ENCODE data around the gene GALK2.
"Not testable (repeated sequence)": the region's sequence is repeated elsewhere in the genome, so short reads cannot be mapped to it uniquely, and the experiment has no call there.

GALK2 gene

DNA sequence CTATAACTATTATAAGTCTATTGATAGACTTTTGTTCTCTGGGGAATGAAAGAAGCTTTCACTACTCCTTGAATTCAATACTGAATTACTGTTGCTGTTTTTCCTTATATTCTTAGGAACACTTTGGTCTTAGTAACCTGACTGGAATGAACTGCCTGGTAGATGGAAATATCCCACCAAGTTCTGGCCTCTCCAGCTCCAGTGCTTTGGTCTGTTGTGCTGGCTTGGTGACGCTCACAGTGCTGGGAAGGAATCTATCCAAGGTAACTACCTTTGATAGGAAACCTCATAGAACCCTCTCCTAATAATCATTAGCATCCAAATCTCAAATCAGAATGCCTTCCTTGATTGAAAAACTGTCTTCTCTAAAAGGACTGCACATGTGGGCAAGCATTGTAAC lies 69.1 kb downstream of the GALK2 start:
- TF ChIP-seq, protein P1, sequence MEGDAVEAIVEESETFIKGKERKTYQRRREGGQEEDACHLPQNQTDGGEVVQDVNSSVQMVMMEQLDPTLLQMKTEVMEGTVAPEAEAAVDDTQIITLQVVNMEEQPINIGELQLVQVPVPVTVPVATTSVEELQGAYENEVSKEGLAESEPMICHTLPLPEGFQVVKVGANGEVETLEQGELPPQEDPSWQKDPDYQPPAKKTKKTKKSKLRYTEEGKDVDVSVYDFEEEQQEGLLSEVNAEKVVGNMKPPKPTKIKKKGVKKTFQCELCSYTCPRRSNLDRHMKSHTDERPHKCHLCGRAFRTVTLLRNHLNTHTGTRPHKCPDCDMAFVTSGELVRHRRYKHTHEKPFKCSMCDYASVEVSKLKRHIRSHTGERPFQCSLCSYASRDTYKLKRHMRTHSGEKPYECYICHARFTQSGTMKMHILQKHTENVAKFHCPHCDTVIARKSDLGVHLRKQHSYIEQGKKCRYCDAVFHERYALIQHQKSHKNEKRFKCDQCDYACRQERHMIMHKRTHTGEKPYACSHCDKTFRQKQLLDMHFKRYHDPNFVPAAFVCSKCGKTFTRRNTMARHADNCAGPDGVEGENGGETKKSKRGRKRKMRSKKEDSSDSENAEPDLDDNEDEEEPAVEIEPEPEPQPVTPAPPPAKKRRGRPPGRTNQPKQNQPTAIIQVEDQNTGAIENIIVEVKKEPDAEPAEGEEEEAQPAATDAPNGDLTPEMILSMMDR (IDR thresholded peaks at IDR 0.05; ENCODE audit: insufficient read depth, missing control alignments), result no peak
- FAIRE-seq (no peak), DNase-seq (ENCODE audit: insufficient read length, low spot score) (no peak)

DNA sequence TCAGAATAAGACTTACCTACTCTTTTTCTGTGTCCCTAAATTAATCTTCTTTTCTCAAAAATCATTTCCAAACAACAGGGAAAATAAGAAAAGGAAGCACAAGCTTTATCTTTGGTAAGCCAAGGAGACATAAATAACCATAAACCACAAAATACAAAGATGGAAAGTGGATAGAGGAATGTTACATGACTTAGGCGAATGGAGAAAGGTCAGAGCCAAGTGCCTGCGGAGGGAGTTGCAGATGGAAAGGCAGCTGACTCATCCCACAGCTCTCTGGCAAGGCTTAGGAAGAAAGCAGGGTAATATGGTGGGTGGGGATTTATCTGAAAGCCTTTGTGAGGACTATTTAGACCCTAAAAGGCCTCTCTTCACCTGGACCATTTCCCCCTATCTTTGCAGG lies 72.8 kb downstream of the GALK2 start:
- DNase-seq (ENCODE audit: insufficient read length, low spot score) (no peak), FAIRE-seq (no peak)
- TF ChIP-seq, protein P1 (IDR thresholded peaks at IDR 0.05; ENCODE audit: insufficient read depth, missing control alignments), result no peak

DNA sequence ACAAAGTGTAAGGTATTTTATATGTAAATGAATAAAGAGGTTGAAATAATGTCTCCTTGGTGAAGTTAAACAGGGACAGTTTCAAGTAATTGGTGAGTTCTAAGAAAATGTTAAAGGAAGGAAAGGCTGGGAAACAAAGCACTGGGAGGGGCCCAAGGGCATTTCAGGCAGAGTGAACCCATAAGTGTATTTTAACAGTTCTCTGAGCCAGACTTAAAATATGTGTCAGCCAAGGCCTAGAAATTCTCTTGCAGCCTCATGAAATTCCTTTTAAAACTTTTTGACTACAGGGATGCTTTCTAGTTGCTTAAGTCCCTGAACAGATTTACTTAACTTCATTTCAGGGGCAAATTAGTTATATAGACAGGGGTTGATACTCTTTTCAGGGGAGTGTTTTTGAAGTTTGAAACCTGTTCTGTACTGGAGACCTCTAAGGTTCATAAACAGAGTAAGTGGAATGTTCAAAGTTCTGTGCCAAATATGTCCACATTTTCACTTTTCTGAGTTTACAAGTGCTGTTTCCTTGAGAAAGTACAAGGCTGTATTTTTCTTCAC lies 77.6 kb downstream of the GALK2 start:
- DNase-seq (ENCODE audit: insufficient read length, low spot score), result no peak
- no peak for FAIRE-seq
- TF ChIP-seq, protein P1 (IDR thresholded peaks at IDR 0.05; ENCODE audit: insufficient read depth, missing control alignments), result no peak

DNA sequence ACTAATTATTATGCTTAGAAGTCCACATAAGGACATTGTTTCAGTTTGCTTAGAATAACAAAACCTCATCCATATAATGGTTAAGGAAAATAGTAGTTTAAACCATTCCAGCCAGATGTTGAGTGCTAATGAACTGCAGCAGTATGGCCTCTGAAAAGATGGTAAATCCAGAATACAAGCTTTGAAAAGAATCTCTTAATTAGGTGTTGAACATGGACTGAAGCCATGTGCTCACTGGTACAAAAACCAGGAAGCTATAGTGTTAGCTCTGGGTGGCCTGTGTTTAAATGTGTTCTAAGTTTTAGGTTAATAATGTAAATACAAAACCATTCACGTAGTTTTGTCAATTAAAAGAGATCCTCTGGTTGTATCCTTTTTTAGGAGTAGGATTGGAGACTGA lies 78.2 kb downstream of the GALK2 start:
- FAIRE-seq, result no peak

DNA sequence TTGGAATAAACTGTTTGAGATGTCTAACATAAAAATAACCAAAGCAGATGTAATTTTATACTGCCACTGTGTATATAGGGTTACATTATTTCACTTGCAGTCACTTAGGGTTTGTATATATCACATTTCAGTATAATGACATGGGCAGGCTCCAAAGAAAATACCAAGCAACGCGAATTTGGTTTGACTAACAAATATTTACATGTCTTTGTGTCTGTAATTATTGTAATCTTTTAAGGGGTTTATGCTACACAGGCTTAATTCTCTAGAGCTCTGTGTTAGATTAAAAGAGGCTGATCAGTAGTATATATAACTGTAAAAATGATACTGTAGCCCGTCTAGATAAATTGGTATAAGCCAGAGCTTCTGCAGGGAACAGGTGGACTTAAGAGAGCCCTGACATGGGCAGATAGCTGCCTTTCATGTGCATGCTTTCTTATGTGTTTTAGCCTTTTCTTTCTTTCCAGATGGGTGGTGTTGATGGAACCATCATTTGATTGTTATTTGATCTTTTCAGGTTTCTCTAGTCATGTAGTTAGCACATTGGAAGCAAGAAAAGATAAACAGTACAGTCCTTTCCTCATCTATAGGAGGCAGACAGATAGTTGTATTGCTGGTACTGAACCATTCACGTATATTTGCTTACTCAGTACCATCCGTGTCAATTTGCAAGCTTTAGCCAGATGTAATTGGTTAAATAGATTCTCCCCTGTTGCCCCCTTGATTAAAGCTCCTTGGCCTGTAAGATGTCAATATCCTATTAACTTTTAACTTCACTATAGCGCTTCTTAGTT lies 86.1 kb downstream of the GALK2 start:
- TF ChIP-seq, protein P1 (IDR thresholded peaks at IDR 0.05; ENCODE audit: insufficient read depth, missing control alignments), result no peak
- FAIRE-seq (peak; percentile 61), DNase-seq (ENCODE audit: insufficient read length, low spot score) (no peak)

More for the DNA sequence above, 78.2 kb downstream of the GALK2 start:
- DNase-seq (ENCODE audit: insufficient read length, low spot score), result no peak
- TF ChIP-seq, protein P1 (IDR thresholded peaks at IDR 0.05; ENCODE audit: insufficient read depth, missing control alignments), result no peak

DNA sequence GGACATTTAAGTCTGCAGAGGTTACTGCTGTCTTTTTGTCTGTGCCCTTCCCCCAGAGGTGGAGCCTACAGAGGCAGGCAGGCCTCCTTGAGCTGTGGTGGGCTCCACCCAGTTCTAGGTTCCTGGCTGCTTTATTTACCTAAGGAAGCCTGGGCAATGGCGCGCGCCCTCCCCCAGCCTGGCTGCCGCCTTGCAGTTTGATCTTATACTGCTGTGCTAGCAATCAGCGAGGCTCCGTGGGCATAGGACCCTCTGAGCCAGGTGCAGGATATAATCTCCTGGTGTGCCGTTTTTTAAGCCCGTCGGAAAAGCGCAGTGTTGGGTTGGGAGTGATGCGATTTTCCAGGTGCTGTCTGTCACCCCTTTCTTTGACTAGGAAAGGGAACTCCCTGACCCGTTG lies 95.1 kb downstream of the GALK2 start:
- not testable (repeated sequence) for FAIRE-seq; DNase-seq (ENCODE audit: insufficient read length, low spot score)

DNA sequence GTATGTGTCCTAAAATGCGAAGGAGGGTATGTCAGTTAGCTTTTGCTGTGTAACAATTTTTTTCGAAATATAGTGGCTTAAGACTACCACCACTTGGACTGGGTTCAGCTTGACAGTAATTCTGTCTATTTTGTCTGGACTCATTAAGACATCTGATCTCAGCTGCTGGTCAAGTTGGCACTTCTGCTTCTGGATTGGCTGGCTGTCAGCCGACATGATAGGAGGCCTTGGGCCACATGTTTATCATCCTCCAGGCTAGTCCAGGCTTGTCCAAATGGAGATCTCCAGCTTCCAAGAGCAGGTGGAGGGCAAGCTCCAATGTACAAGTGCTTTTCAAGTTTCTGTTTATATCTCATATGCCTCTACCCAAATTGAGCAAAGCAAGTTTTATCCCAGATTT lies 95.9 kb downstream of the GALK2 start:
- TF ChIP-seq, protein P1 (IDR thresholded peaks at IDR 0.05; ENCODE audit: insufficient read depth, missing control alignments), result no peak
- FAIRE-seq, result no peak
- no peak for DNase-seq (ENCODE audit: insufficient read length, low spot score)

Data from D721Med (cell line).